ENCODE measurements around the gene AFP. TPM values are rescaled to one million over a fixed set of nuclear protein-coding genes. Genes with fewer than 3 reads are reported as not detected.
A peak's percentile ranks its signal among the peaks of the same experiment; 100 is the strongest.

AFP gene
- total and polyA plus RNA-seq, 2 of the 13 experiments (the other 11 are each of a cell fraction or from before 2014, with no cell fraction given), result 9,434 to 13,105 TPM

- TF ChIP-seq ZNF576 (CRISPR knock-in tag; IDR thresholded peaks at IDR 0.05) (no peak), SMAD3 (CRISPR knock-in tag; IDR thresholded peaks at IDR 0.05) (peak; percentile 83), ISL2 (CRISPR knock-in tag; IDR thresholded peaks at IDR 0.05) (peak; percentile 89), TOPORS (CRISPR knock-in tag; IDR thresholded peaks at IDR 0.05) (no peak), HMGXB3 (CRISPR knock-in tag; IDR thresholded peaks at IDR 0.05; ENCODE audit: borderline replicate concordance) (peak; percentile 69; the same call in 1 of the 2 replicates), POLR2G (IDR thresholded peaks at IDR 0.05; ENCODE audit: low read depth, low read length) (peak; percentile 84), MIER2 (CRISPR knock-in tag; IDR thresholded peaks at IDR 0.05) (no peak), ZNF317 (CRISPR knock-in tag; IDR thresholded peaks at IDR 0.05) (no peak), KDM5A (IDR thresholded peaks at IDR 0.05; ENCODE audit: borderline replicate concordance, low read length) (no peak), LBX2 (CRISPR knock-in tag; IDR thresholded peaks at IDR 0.05; ENCODE audit: borderline replicate concordance) (no peak), CBFB (CRISPR knock-in tag; IDR thresholded peaks at IDR 0.05) (no peak), MLXIP (CRISPR knock-in tag; IDR thresholded peaks at IDR 0.05; ENCODE audit: borderline replicate concordance) (no peak), KDM1A (CRISPR knock-in tag; IDR thresholded peaks at IDR 0.05) (no peak), ELK4 (CRISPR knock-in tag; IDR thresholded peaks at IDR 0.05; ENCODE audit: borderline replicate concordance) (no peak), KDM4B (CRISPR knock-in tag; IDR thresholded peaks at IDR 0.05) (0 out of 2 replicates have a peak, but pooled peaks have one; percentile 32), CSRNP2 (CRISPR knock-in tag; conservative IDR thresholded peaks at IDR 0.05; ENCODE audit: low read depth) (no peak), PLSCR1 (CRISPR knock-in tag; IDR thresholded peaks at IDR 0.05; ENCODE audit: borderline replicate concordance) (no peak)
Observed at GRCh38 chr4:73404042-73404441, 32.0 kb upstream of the AFP start, which contains the start of gene ALB (continued).
